Measurements from ENCODE around the gene ULK1. TPM values are rescaled to one million over a fixed set of nuclear protein-coding genes. Genes with fewer than 3 reads are reported as not detected.
"Not testable (repeated sequence)": the region's sequence is repeated elsewhere in the genome, so short reads cannot be mapped to it uniquely, and the experiment has no call there.

Gene ULK1
- total and polyA plus RNA-seq, 4 experiments from 2014 or later, result 0.08 to 55.7 (median 23.8) TPM

DNA sequence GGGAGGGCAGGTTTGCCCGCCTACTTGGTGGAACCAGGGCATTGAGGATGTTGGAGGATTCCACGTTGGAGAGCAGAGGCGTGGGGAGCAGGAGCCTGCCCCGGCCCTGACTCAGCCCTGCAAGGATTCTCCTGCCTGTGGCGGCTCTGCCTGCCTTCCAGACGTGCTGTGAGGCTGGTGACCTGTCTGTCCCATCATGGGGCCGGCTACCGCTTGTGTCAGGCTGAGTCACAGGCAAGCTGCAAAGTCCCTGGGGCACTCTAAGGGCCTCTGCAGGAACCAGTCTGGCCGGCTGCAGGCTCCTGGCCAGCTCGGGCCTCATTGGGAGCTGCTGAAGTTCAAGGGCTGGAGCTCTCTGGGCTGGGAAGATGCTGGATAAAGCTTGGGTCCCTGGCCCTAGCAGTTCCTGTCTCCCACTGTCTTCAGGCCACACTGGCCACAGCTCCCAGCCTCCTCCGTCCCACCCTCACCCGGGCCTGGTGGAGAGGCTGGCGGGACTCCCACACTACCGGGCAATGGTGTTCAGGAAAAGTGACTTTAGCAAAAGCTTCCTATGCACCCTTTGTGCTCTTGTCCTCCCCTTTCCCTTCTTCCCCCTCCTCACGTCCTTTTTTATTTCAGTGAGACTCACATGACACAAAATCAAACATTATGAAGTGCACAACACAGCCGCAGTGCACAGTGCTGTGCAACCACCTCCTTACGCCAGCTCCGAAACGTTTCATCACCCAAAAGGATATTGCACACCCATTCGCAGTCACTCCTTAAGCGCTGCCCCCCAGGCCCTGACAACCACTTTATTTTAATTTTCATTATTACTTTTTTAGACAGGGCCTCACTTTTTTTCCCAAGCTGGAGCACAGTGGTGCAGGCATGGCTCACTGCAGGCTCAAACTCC, 22.0 kb upstream of the ULK1 start:
- intact Hi-C loops (cut with micrococcal nuclease), result no loop called here
- Histone ChIP-seq H3K27ac (ENCODE audit: low read depth, low read length) (no peak overlapping the region), H3K9me3 (ENCODE audit: control insufficient read depth in 1 of 2, low read length in 2 of 2) (no peaks in the 10 kb centered on the region), H3K4me1 (ENCODE audit: insufficient read depth, low read length) (no peaks in the 10 kb centered on the region), H3K27me3 (ENCODE audit: insufficient read depth, low read length) (no peaks in the 10 kb centered on the region), H3K36me3 (ENCODE audit: insufficient read depth, low read length) (no peaks in the 10 kb centered on the region), H3K4me3 (ENCODE audit: low read length in 2 of 2) (no peak overlapping the region)
- H3K27me3 Mint-ChIP-seq, result no peaks in the 10 kb centered on the region
- H3K36me3 Mint-ChIP-seq, result no peaks in the 10 kb centered on the region
- peaks cover 0 to 8% (median under 1%) of the 10 kb centered on the region in 8 donors for H3K9me3 Mint-ChIP-seq
- DNase-seq, result no peak
- no peaks in the 10 kb centered on the region for H3K4me1 Mint-ChIP-seq
- POLR2A ChIA-PET (ENCODE audit: partially characterized antibody), result no interaction called here
- CTCF ChIA-PET (ENCODE audit: partially characterized antibody), result no interaction called here
- H3K27ac Mint-ChIP-seq, result no peak overlapping the region
- no peak overlapping the region for H3K4me3 Mint-ChIP-seq

DNA sequence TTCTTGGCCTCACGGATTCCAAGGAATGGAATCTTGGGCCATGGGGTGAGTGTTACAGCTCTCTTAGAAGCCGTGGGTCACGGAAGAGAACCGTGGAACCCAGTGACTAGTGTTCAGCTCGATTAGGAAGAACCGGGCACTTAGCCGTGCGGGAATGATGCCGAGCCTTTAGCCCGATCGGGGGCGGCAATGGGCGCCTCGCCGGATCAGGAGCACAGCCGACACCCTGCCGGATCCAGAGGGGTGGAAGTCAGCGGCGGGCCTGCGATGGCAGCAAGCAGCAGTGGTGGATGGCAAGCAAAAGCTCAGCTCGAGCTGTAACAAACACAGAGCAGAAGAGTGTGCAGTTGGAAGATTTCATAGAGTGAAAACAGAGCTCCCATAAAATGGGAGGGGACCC, 21.1 kb upstream of the ULK1 start:
- Mint-ChIP-seq H3K9me3 (peaks cover 0 to 8% (median under 1%) of the 10 kb centered on the region in 8 donors), H3K27ac (peak overlapping the region in 1 of 7 donors; percentile 43), H3K36me3 (no peaks in the 10 kb centered on the region), H3K27me3 (peaks cover 0 to 3% of the 10 kb centered on the region in 2 donors), H3K4me3 (no peak overlapping the region), H3K4me1 (no peaks in the 10 kb centered on the region)
- DNase-seq, result no peak
- CTCF ChIA-PET (ENCODE audit: partially characterized antibody), result no interaction called here
- Histone ChIP-seq H3K27ac (ENCODE audit: low read depth, low read length) (no peak overlapping the region), H3K27me3 (ENCODE audit: insufficient read depth, low read length) (no peaks in the 10 kb centered on the region), H3K4me3 (ENCODE audit: low read length in 2 of 2) (no peak overlapping the region), H3K4me1 (ENCODE audit: insufficient read depth, low read length) (no peaks in the 10 kb centered on the region), H3K36me3 (ENCODE audit: insufficient read depth, low read length) (no peaks in the 10 kb centered on the region), H3K9me3 (ENCODE audit: control insufficient read depth in 1 of 2, low read length in 2 of 2) (no peaks in the 10 kb centered on the region)
- POLR2A ChIA-PET (ENCODE audit: partially characterized antibody), result no interaction called here
- intact Hi-C loops (cut with micrococcal nuclease), result no loop called here

DNA sequence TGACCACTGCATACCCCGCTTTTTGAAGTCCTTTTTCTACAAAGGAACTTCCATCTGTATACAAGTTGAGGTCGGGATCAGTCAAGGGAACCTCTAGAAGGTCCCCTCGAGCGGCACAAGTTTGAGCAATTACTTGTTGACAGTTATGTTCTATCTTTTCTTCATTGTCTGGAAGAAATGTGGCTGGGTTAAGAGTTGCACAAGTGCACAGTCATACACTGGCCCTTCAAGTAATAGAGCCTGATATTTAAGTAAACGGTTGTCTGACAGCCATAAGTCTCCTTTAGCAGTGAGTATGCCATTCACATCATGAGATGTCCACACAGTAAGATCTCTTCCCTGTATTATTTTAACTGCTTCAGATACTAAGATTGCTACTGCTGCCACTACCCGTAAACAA, 19.4 kb upstream of the ULK1 start:
- not testable (repeated sequence) for H3K27me3 Mint-ChIP-seq

GRCh38 chr12:131877216-131877615, 17.2 kb upstream of the ULK1 start:
- H3K9me3 ChIP-seq (ENCODE audit: control insufficient read depth in 1 of 2, low read length in 2 of 2); H3K4me3 ChIP-seq (ENCODE audit: low read length in 2 of 2); H3K27me3 Mint-ChIP-seq; H3K4me1 ChIP-seq (ENCODE audit: insufficient read depth, low read length); CTCF ChIA-PET (ENCODE audit: partially characterized antibody); H3K27me3 ChIP-seq (ENCODE audit: insufficient read depth, low read length); H3K27ac ChIP-seq (ENCODE audit: low read depth, low read length); H3K9me3 Mint-ChIP-seq; H3K27ac Mint-ChIP-seq; H3K36me3 ChIP-seq (ENCODE audit: insufficient read depth, low read length); H3K36me3 Mint-ChIP-seq; H3K4me1 Mint-ChIP-seq; H3K4me3 Mint-ChIP-seq; POLR2A ChIA-PET (ENCODE audit: partially characterized antibody); intact Hi-C loops (cut with micrococcal nuclease); DNase-seq: not testable (repeated sequence)

More for the DNA sequence above, 19.4 kb upstream of the ULK1 start:
- DNase-seq; H3K36me3 ChIP-seq (ENCODE audit: insufficient read depth, low read length); H3K4me1 Mint-ChIP-seq; H3K27me3 ChIP-seq (ENCODE audit: insufficient read depth, low read length); H3K9me3 ChIP-seq (ENCODE audit: control insufficient read depth in 1 of 2, low read length in 2 of 2); intact Hi-C loops (cut with micrococcal nuclease); POLR2A ChIA-PET (ENCODE audit: partially characterized antibody); H3K36me3 Mint-ChIP-seq; H3K4me3 ChIP-seq (ENCODE audit: low read length in 2 of 2); H3K4me3 Mint-ChIP-seq; H3K27ac ChIP-seq (ENCODE audit: low read depth, low read length); H3K9me3 Mint-ChIP-seq; H3K27ac Mint-ChIP-seq; H3K4me1 ChIP-seq (ENCODE audit: insufficient read depth, low read length); CTCF ChIA-PET (ENCODE audit: partially characterized antibody): not testable (repeated sequence)

DNA sequence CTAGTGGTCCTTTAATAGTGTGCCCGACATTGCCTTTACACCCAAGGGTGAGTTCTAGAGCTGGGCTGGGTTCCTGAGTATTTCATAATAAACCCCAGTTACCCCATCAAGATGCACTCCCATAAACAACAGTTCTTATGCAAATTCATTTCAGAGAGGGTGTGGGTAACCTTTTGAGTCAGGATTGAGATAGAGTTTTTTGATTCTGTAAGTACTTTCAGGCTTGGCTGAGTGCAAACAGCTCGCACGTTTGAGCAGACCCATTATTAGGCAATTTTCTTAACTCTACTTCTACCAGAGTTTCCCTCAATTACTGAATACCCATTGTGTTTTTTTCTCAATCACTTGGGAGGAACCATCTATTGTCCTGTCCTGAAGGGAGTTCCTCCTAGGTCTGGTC, 16.0 kb upstream of the ULK1 start:
- H3K4me1 ChIP-seq (ENCODE audit: insufficient read depth, low read length); DNase-seq; H3K9me3 Mint-ChIP-seq; H3K27ac ChIP-seq (ENCODE audit: low read depth, low read length); H3K36me3 Mint-ChIP-seq; H3K27me3 Mint-ChIP-seq; H3K4me1 Mint-ChIP-seq; H3K36me3 ChIP-seq (ENCODE audit: insufficient read depth, low read length); CTCF ChIA-PET (ENCODE audit: partially characterized antibody); H3K27ac Mint-ChIP-seq; H3K27me3 ChIP-seq (ENCODE audit: insufficient read depth, low read length); H3K4me3 Mint-ChIP-seq; H3K4me3 ChIP-seq (ENCODE audit: low read length in 2 of 2); intact Hi-C loops (cut with micrococcal nuclease); H3K9me3 ChIP-seq (ENCODE audit: control insufficient read depth in 1 of 2, low read length in 2 of 2); POLR2A ChIA-PET (ENCODE audit: partially characterized antibody): not testable (repeated sequence)

- Mint-ChIP-seq H3K27me3 (peaks cover 2% of the 10 kb centered on the region in 2 donors), H3K27ac (no peak overlapping the region), H3K4me1 (no peaks in the 10 kb centered on the region), H3K9me3 (peaks cover 0 to 9% (median 5%) of the 10 kb centered on the region in 8 donors), H3K36me3 (peaks cover 0 to 4% of the 10 kb centered on the region in 2 donors), H3K4me3 (no peak overlapping the region)
- Histone ChIP-seq H3K4me3 (ENCODE audit: low read length in 2 of 2) (no peak overlapping the region), H3K4me1 (ENCODE audit: insufficient read depth, low read length) (no peaks in the 10 kb centered on the region), H3K36me3 (ENCODE audit: insufficient read depth, low read length) (no peaks in the 10 kb centered on the region), H3K27me3 (ENCODE audit: insufficient read depth, low read length) (no peaks in the 10 kb centered on the region), H3K27ac (ENCODE audit: low read depth, low read length) (no peak overlapping the region), H3K9me3 (ENCODE audit: control insufficient read depth in 1 of 2, low read length in 2 of 2) (no peaks in the 10 kb centered on the region)
- ChIA-PET CTCF (ENCODE audit: partially characterized antibody) (no interaction called here), POLR2A (ENCODE audit: partially characterized antibody) (no interaction called here)
- intact Hi-C loops (cut with micrococcal nuclease), result no loop called here
- DNase-seq, result no peak
Observed at GRCh38 chr12:131882804-131883520, 11.5 kb upstream of the ULK1 start.

- Mint-ChIP-seq H3K4me1 (no peaks in the 10 kb centered on the region), H3K27ac (no peak overlapping the region), H3K36me3 (peaks cover 0 to 4% of the 10 kb centered on the region in 2 donors), H3K27me3 (peaks cover 1 to 2% of the 10 kb centered on the region in 2 donors), H3K4me3 (no peak overlapping the region), H3K9me3 (peaks cover 0 to 9% (median 5%) of the 10 kb centered on the region in 8 donors)
- Histone ChIP-seq H3K4me3 (ENCODE audit: low read length in 2 of 2) (no peak overlapping the region), H3K27me3 (ENCODE audit: insufficient read depth, low read length) (no peaks in the 10 kb centered on the region), H3K9me3 (ENCODE audit: control insufficient read depth in 1 of 2, low read length in 2 of 2) (no peaks in the 10 kb centered on the region), H3K36me3 (ENCODE audit: insufficient read depth, low read length) (no peaks in the 10 kb centered on the region), H3K27ac (ENCODE audit: low read depth, low read length) (no peak overlapping the region), H3K4me1 (ENCODE audit: insufficient read depth, low read length) (no peaks in the 10 kb centered on the region)
- ChIA-PET POLR2A (ENCODE audit: partially characterized antibody) (no interaction called here), CTCF (ENCODE audit: partially characterized antibody) (no interaction called here)
- intact Hi-C loops (cut with micrococcal nuclease), result no loop called here
- DNase-seq, result no peak
Observed at GRCh38 chr12:131883521-131883900, 10.9 kb upstream of the ULK1 start.
